ENCODE results near the gene DGKI.

- TF ChIP-seq CTCF (IDR thresholded peaks at IDR 0.05; ENCODE audit: low read depth, low read length, missing input control) (no peak), ATF3 (IDR thresholded peaks at IDR 0.05) (no peak), REST (IDR thresholded peaks at IDR 0.05) (no peak), SP1 (IDR thresholded peaks at IDR 0.05) (no peak), GABPA (IDR thresholded peaks at IDR 0.05 in 1 of 2, conservative IDR thresholded peaks at IDR 0.05 in 1 of 2) (no peak), ZBTB33 (IDR thresholded peaks at IDR 0.05) (no peak)
Observed at GRCh38 chr7:137366995-137367394, 479.8 kb downstream of the DGKI start.
